HG02623 (cell line): ENCODE data around the gene GAGE12H.
"Not testable (repeated sequence)": the region's sequence is repeated elsewhere in the genome, so short reads cannot be mapped to it uniquely, and the experiment has no call there.

Source experiments
- ATAC-seq: cut with Tn5 transposase; IDR thresholded peaks from one replicate; pipeline ENCODE4 v1.9.1; 2021; ENCODE audit warnings: moderate library complexity; ENCODE audit not compliant: unreplicated experiment

The GAGE12H gene

GRCh38 chrX:49579649-49580048, at the start of gene GAGE12H:
Gene GAGE12H, plus strand, starts transcription at chrX:49579949. Its CDS starts 1,155 bp downstream, at chrX:49581104.
- not testable (repeated sequence) for ATAC-seq

GRCh38 chrX:49531877-49532276, 47.9 kb upstream of the GAGE12H start, which contains the start of gene GAGE12C:
Gene GAGE12C, plus strand, starts transcription at chrX:49532177. Its CDS starts 1,155 bp downstream, at chrX:49533332.
- ATAC-seq: not testable (repeated sequence)

- not testable (repeated sequence) for ATAC-seq
Measured at GRCh38 chrX:49541433-49541832, 38.3 kb upstream of the GAGE12H start, which contains the start of gene GAGE12D. Gene GAGE12D, plus strand, starts transcription at chrX:49541733. Its CDS starts 1,155 bp downstream, at chrX:49542888.

- not testable (repeated sequence) for ATAC-seq
Measured at GRCh38 chrX:49550989-49551388, 28.8 kb upstream of the GAGE12H start, which contains the start of gene GAGE12E. Gene GAGE12E, plus strand, starts transcription at chrX:49551289. Its CDS starts 1,155 bp downstream, at chrX:49552444.

GRCh38 chrX:49560542-49560941, 19.2 kb upstream of the GAGE12H start, which contains the start of gene GAGE12F:
Gene GAGE12F, plus strand, starts transcription at chrX:49560842. Its CDS starts 1,155 bp downstream, at chrX:49561997.
- not testable (repeated sequence) for ATAC-seq

GRCh38 chrX:49568728-49569127, 11.0 kb upstream of the GAGE12H start:
- ATAC-seq: not testable (repeated sequence)

- ATAC-seq: not testable (repeated sequence)
Measured at GRCh38 chrX:49569152-49569551, 10.6 kb upstream of the GAGE12H start.

GRCh38 chrX:49570100-49570499, 9.6 kb upstream of the GAGE12H start, which contains the start of gene GAGE12G:
Gene GAGE12G, plus strand, starts transcription at chrX:49570400. Its CDS starts 1,155 bp downstream, at chrX:49571555.
- not testable (repeated sequence) for ATAC-seq

GRCh38 chrX:49589196-49589595, 9.4 kb downstream of the GAGE12H start, which contains the start of gene GAGE2A:
Gene GAGE2A, plus strand, starts transcription at chrX:49589496. Its CDS starts 1,155 bp downstream, at chrX:49590651.
- not testable (repeated sequence) for ATAC-seq

GRCh38 chrX:49589769-49590478, 10.2 kb downstream of the GAGE12H start:
- not testable (repeated sequence) for ATAC-seq

- not testable (repeated sequence) for ATAC-seq
Measured at GRCh38 chrX:49590488-49590887, 10.7 kb downstream of the GAGE12H start.

- not testable (repeated sequence) for ATAC-seq
Measured at GRCh38 chrX:49598720-49599119, 19.0 kb downstream of the GAGE12H start, which contains the start of gene GAGE1. Gene GAGE1, plus strand, starts transcription at chrX:49599020. Its CDS starts 1,155 bp downstream, at chrX:49600175.

GRCh38 chrX:49610718-49611310, 31.1 kb downstream of the GAGE12H start:
- ATAC-seq: no peak

- ATAC-seq: no peak
Measured at GRCh38 chrX:49618574-49618973, 38.8 kb downstream of the GAGE12H start.

GRCh38 chrX:49627086-49627777, 47.5 kb downstream of the GAGE12H start:
- ATAC-seq: no peak
